Measurements from ENCODE around the gene COX5B.

The COX5B gene

GRCh38 chr2:97659256-97660043, 13.6 kb downstream of the COX5B start:
- no peak for TF ChIP-seq CTCF (IDR thresholded peaks at IDR 0.05)

GRCh38 chr2:97660044-97660774, 14.3 kb downstream of the COX5B start:
- no peak for TF ChIP-seq CTCF (IDR thresholded peaks at IDR 0.05)

GRCh38 chr2:97660775-97661389, 15.0 kb downstream of the COX5B start:
- TF ChIP-seq CTCF (IDR thresholded peaks at IDR 0.05), result no peak

GRCh38 chr2:97661927-97662326, 16.1 kb downstream of the COX5B start:
- no peak for TF ChIP-seq CTCF (IDR thresholded peaks at IDR 0.05)

GRCh38 chr2:97662386-97662894, 16.6 kb downstream of the COX5B start:
- TF ChIP-seq CTCF (IDR thresholded peaks at IDR 0.05), result no peak

- TF ChIP-seq CTCF (IDR thresholded peaks at IDR 0.05), result no peak
Measured at GRCh38 chr2:97662895-97663625, 17.2 kb downstream of the COX5B start.

- no peak for TF ChIP-seq CTCF (IDR thresholded peaks at IDR 0.05)
Measured at GRCh38 chr2:97663626-97663961, 17.7 kb downstream of the COX5B start.
